NCI-H1092 (cell line): ENCODE results near the gene CCL15.
"Not testable (repeated sequence)": the region's sequence is repeated elsewhere in the genome, so short reads cannot be mapped to it uniquely, and the experiment has no call there.

ENCODE experiments used
- DNase-seq: peaks from one replicate; lab custom pipeline; 2025; lab: John Stamatoyannopoulos, UW

Gene CCL15, protein sequence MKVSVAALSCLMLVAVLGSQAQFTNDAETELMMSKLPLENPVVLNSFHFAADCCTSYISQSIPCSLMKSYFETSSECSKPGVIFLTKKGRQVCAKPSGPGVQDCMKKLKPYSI

DNA sequence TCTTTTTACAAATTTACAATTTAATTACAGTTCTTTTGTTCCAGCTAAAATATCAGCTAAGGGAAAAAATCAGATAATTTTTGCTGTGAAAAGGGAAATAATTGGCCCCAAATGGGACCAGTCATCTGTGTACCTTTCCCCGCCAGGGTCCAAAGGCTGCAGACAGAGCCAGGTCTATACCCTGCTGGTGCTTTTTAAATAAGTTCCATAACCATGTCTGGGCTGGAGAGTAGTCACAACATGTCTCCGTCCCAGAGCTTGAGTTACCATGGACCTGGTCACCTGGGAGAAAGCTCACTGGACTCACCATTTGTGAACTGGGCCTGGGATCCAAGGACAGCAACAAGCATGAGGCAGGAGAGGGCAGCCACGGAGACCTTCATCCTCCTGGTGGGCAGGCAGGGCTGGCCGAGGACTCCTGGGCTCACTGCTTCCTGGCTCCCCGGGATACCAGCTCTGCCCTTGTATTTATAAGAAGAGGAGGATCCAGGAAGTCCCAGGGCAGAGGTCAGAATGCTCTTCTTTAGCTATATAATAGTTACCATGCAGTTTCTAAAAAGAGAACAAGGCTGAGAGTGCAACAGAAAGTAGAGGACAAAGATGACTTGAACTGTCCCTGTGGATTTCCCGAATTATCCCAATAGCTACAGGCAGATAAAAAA, at the start of gene CCL15:
TSS of gene CCL15 (minus strand) at position 444 of the 662 bp plus-strand sequence. CDS start at position 383, 61 bp downstream.
- no peak for DNase-seq

DNA sequence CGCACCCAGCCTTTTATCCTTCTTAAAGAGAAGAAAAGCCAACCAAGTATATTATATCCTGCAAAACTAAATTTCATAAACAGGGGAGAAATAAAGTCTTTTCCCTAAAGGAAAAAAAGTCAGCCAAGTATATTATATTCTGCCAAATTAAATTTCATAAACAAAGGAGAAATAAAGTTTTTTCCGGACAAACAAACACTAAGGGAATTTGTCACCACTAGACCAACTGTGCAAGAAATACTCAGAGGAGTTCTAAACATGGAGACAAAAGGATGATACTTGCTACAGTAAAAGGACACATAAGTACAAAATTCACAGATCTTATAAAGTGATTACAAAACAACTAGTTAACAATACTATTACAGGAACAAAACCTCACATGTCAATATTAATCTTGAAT, 48.3 kb upstream of the CCL15 start:
- DNase-seq: no peak

GRCh38 chr17:36048066-36048465, 46.7 kb upstream of the CCL15 start:
- DNase-seq: no peak

DNA sequence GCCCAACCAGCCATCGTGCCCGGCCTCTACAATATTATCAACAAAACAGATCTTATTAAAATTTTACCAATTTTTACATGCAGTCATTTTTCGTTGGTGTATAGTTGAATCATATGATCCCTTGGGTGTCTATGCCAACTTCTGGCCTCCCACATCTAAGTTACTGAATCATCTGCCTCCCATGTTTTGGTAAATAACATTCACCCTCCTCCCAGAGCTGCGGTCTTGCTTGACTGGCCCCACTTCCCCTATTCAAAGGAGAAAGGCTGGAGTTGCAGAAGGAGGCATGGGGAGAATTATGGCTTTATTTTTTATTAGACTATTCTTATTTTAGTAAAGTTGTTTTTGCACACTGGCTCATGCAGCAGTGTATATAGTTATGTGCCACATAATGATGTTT, 34.9 kb upstream of the CCL15 start:
- no peak for DNase-seq

- DNase-seq: no peak
Observed at GRCh38 chr17:36034127-36034526, 32.8 kb upstream of the CCL15 start.

GRCh38 chr17:36030956-36031355, 29.6 kb upstream of the CCL15 start:
- no peak for DNase-seq

DNA sequence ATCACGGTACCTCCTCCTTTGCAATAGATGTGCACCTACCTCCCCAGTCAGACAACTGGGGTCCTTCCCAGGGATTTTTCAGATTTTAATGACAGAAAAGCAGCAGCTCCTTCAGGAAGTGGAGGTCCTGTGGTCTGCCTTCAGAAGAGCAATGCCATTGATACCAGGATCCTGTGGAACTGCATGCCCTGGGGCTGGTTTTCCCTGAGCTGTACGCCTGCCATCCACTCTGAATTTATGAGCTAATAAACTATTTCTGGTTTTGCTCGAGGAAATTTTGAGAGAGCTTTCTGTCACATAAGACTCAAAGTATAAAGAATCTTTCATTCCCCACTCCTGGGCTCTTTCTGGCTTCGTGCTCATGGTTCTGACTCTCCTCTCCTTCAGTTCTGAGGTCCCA, 26.4 kb upstream of the CCL15 start:
- no peak for DNase-seq

DNA sequence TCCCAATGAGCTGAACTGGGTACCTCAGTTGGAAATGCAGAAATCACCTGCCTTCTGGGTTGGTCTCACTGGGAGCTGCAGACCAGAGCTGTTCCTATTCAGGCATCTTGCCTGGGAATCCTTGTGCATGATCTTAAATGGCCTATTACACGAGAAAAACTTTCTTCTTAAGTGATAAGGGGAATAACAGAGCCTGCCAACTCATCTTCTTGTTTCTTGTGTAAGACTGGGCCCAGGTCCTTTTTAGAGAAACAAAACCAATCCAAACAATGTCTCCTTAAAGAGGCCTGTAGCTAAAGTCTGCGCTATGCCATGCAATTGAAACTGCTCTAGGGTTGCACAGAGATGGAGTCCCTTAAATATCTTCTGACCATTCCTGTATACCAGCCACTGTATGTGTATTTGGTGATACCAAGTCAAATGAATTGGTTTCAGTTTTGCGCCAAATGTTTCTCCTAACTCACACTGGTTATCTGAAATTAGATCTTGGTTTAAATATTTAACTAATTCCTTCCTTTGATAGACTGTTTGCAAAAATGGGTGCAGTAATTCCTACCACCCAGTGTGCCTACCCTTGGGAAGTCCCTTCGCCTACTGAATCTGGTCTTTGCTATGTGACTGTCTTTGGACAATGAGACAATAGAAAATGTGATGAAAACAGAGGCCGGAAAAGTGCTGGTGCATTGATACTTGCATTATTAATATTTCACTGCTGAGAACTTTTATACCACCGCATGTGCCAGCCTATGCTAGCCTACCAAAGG, 22.9 kb upstream of the CCL15 start:
- no peak for DNase-seq

GRCh38 chr17:36019423-36019822, 18.1 kb upstream of the CCL15 start:
- DNase-seq: no peak

- DNase-seq: no peak
Observed at GRCh38 chr17:36017799-36018198, 16.4 kb upstream of the CCL15 start, which contains the start of gene CCL23. Gene CCL23, minus strand, starts transcription at chr17:36017972. Its CDS starts 75 bp downstream, at chr17:36017897.

GRCh38 chr17:36016555-36016954, 15.2 kb upstream of the CCL15 start:
- no peak for DNase-seq

DNA sequence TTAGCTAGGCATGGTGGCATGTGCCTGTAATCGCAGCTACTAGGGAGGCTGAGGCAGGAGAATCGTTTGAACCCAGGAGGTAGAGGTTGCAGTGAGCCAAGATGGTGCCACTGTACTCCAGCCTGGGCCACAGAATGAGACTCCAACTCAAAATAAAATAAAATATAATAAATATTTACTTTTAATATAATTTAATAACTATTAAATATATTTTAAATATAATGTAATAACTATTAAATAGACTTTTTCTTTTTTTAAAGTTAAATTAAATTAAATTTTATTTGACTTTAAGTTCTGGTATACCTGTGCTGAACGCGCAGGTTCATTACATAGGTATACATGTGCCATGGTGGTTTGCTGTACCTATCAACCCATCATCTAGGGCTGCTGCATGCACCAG, 14.5 kb upstream of the CCL15 start:
- DNase-seq: not testable (repeated sequence)

GRCh38 chr17:36014946-36015345, 13.6 kb upstream of the CCL15 start:
- DNase-seq: no peak

DNA sequence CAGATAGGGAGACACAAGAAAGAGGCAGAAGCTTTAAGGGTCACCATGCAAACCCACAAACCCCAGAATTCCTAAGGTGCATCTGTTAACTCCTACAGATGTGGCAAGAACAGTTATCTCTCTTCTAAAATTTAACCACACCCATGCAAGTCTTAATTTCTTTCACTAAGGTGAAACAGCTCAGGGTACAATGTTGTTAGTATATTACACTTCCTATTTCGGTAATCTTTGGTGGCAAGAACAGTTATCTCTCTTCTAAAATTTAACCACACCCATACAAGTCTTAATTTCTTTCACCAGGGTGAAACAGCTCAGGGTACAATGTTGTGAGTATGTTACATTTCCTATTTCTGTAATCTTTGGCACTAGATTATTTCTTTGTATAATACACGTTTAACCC, 9.8 kb upstream of the CCL15 start:
- no peak for DNase-seq

DNA sequence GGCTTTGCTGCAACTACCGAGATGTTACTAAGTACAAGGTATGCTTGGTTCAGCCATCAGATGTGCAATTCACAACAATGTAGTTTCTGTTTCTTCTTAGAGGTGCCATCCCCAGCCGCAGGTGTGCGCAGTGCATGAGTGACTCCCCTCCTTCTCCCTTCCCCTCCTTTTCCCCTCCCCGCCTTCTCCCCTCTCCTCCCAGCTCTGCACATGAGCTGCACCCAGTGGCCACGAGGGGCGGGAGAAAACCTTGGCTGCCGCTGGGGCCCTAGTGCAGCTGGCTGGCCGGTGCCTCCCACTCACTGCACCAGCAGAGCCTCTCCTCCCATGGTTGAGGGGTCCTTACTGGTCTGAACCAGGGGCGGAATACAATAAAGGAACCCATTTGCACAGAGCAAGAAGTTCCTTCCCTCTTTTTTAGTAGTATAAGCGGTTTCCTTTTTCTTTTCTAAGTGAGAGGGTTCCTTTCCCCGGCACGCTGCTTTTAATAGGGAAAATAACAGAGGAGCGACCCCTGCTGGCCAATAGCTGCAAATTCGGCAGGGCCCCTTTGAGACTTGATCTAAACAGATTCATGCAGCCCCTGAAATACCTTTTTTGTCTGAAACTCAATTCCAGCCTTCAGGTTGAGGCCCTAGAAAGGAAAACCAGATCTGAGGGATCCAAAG, 7.8 kb upstream of the CCL15 start:
- DNase-seq: no peak

- DNase-seq: no peak
Observed at GRCh38 chr17:36004594-36005108, 3.3 kb upstream of the CCL15 start.

DNA sequence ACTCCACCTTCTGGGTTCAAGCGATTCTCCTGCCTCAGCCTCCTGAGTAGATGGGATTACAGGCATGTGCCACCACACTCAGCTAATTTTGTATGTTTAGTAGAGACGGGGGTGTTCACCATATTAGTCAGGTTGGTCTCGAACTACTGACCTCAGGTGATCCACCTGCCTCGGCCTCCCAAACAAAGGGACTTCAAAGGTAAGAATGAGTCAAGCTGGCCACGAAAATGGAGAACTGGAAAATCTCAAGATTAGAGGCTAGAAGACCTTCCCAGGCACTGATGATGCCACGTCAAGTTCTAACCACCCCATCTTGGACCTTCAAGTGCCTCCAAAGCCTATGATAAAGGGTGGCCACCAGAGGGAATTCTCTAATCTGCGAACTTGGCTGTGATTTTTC, 1.3 kb upstream of the CCL15 start:
- no peak for DNase-seq

- no peak for DNase-seq
Observed at GRCh38 chr17:36001862-36002603, 680 bp upstream of the CCL15 start.

DNA sequence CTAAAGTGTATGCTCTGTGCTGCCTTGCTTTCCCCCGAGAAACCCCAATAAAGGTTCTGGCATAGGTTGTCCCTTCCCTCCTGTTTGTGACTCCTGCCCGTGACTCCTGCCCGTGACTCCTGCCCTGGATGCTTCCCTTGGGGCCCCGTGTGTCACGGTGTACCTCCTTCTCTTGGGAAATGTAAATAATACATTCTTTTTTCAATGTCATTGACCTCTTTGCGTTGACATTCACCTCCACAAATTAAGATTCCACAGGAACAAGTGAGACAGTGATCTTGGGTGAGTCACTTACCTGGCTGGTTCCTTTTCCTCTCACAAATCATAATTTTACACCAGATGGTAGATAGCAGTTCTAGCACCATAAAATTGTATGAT, 632 bp downstream of the CCL15 start:
- no peak for DNase-seq

GRCh38 chr17:35998756-35999155, 2.6 kb downstream of the CCL15 start:
- no peak for DNase-seq

GRCh38 chr17:35998018-35998545, 3.3 kb downstream of the CCL15 start:
- DNase-seq: no peak

- not testable (repeated sequence) for DNase-seq
Observed at GRCh38 chr17:35995346-35995745, 6.0 kb downstream of the CCL15 start.
